ENCODE results near the gene FOXN3. TPM values are rescaled to one million over a fixed set of nuclear protein-coding genes. Genes with fewer than 3 reads are reported as not detected.

The FOXN3 gene
- polyA plus RNA-seq, 4 donors = 30.0 to 55.8 (median 33.2) TPM

GRCh38 chr14:89432226-89432625 lies 15.2 kb upstream of the FOXN3 start:
- no peak for DNase-seq (ENCODE audit: low read depth in 4 of 4, low spot score in 3 of 4)

DNA sequence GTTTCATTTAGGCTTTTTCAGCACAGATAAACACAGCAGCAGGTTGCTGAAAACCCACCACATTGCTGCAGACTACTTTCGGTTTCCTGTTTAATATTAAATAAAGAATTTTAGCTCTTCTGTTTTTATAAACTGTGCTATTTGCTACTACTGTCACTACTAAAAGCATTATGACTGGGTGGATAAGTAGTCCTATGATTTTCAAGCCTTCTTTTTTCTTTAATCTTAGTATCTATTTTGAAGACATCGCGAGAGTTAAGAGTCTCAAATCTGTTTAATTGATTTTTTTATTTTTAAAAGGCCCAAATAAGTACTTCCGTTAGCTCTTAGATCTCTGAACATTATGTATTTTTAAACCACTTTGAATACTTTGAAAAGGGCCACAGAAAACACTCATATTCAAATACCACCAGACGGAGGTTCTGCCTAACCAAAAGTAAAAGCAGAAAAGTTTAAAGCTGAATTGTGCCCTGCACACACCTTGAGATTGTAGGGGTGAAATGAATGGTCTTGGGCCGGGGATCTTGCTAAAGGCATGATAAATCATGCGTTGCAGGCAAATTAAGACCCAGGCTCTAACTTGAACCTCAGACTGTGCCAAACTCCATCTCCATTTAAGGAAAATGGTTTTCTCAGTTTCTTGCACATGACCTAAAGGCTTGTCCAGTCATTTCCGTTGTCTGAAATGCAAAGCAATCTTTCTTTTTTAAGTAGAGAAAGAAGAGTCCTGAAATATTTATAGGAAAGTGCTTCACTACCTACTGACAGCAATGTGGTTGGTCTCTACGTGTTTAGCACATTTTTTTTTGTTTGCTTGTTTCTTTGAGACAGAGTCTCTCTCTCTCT lies 13.6 kb upstream of the FOXN3 start:
- no peak for DNase-seq (ENCODE audit: low read depth in 4 of 4, low spot score in 3 of 4)

DNA sequence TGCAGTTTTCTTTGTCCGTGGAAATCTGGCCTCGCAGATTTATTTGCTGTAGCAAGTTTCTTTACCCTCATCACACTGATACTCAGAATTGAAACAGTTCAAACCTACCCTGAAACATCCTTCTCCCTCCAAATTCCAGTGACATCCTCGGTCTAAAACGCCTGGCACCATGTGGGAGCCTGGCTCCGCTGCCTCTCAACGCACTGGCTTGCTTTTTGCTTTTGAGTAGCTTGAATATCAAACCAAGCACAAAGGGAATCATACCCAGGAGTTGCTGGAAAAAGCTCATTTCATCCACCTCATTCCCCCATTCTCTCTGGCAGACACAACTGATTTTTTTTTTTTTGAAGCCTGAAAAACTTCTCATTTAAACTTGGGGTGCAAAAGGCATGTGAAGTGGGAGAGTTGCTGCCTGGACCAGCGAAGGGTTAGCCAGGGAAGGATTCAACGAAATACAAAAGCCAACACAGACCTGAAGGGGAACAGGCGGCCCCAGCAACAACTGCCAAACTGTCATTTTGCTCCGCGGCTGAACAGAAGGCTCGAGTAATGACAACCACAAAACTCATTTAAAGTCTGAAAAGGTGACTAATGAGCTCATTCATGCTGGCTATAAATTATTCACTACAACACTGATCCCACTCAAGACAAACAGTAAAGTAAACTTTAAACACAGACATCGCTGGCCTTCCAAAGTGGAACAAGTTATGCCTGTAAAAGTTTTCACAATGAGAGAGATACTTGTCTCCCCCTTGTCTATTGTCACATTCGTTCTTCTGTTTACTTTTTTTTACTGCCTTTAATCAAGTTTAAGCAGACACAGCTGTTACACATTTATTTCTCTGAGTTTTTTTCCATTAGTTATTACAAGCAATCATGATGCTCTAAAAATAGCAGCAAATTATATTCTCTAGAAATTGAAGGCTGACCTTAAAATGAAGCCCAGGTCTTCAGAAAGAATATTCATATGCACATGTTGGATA lies 12.5 kb upstream of the FOXN3 start:
- no peak for DNase-seq (ENCODE audit: low read depth in 4 of 4, low spot score in 3 of 4)

GRCh38 chr14:89428546-89429198 lies 11.6 kb upstream of the FOXN3 start:
- no peak for DNase-seq (ENCODE audit: low read depth in 4 of 4, low spot score in 3 of 4)

DNA sequence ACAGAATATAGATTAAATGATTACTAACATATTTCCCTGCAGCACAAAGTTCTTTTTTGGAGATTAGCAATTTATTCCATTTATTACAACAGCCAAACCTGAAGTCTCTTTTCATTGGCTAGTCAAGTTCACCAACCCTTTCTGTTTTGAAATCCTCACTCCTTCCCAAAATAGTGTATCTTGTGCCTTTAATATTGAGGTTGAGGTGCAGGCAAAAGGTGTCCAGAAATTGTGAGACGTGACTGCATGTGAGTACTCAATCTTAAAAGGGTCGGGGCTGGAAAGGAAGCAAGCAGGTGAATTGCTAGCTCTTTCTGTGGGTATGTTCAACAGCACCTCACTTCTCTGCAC lies 11.1 kb upstream of the FOXN3 start:
- DNase-seq (ENCODE audit: low read depth in 4 of 4, low spot score in 3 of 4) = no peak

GRCh38 chr14:89427426-89428172 lies 10.6 kb upstream of the FOXN3 start:
- DNase-seq (ENCODE audit: low read depth in 4 of 4, low spot score in 3 of 4) = no peak

- DNase-seq (ENCODE audit: low read depth in 4 of 4, low spot score in 3 of 4) = no peak
Measured at GRCh38 chr14:89425931-89426330, 8.9 kb upstream of the FOXN3 start.

DNA sequence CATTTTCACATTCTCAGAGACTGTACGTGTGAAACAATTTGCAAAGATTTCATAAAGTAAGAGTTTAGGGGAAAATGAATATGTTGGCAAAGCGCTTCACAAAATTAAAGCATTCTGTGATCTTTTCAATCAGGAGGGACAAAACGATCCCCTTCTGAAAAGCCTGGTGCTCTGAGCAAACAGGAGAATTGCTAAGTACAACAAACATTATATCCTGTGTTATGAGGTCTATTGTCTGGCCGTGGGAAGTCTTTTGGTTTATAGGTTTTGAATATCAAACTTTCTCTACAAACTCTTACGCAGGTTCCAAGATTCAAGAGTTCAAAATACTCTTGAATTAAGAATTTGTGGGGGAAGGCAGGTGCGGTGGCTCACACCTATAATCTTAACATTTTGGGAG lies 7.2 kb upstream of the FOXN3 start:
- no peak for DNase-seq (ENCODE audit: low read depth in 4 of 4, low spot score in 3 of 4)

DNA sequence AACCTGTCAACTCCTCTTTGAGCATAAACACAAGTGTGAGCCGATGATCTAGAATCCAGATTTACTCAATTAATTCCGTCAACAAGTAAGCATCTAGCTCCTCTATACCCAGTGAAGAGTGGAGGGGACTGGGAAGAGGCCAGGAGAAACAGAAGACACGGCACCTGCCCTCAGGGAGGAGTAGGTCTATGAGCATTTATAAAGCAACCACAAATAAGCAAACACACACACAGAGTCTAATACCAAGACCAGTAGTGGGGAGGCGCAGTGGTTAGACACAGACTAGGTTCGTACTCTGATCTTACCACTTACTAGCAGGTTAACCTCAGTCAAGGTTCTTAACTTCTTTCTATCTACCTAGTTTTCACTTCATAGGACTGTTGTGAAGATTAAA lies 5.9 kb upstream of the FOXN3 start:
- DNase-seq (ENCODE audit: low read depth in 4 of 4, low spot score in 3 of 4) = no peak

- no peak for DNase-seq (ENCODE audit: low read depth in 4 of 4, low spot score in 3 of 4)
Measured at GRCh38 chr14:89422181-89422951, 5.3 kb upstream of the FOXN3 start.

DNA sequence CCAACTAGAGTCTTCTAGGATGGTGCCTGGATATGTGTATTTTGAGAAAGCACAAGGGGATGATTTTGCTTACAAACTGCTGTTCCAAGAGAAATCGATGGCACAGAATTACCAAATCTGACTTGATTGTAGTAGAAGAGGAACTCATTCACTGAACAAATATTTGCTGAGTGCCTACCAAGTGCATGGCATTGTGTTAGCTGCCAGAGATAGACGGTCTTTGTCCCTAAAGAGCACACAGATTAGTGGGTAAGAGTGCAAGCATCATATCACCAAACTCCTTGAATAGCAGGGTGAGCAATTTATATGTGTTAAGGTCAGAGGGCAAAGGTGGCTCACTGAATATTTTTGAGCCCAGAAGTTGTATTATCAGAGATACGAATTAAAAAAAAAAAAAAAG lies 3.5 kb upstream of the FOXN3 start:
- no peak for DNase-seq (ENCODE audit: low read depth in 4 of 4, low spot score in 3 of 4)

GRCh38 chr14:89419973-89420482 lies 3.0 kb upstream of the FOXN3 start:
- no peak for DNase-seq (ENCODE audit: low read depth in 4 of 4, low spot score in 3 of 4)

- DNase-seq (ENCODE audit: low read depth in 4 of 4, low spot score in 3 of 4) = no peak
Measured at GRCh38 chr14:89418976-89419375, 1.9 kb upstream of the FOXN3 start.

DNA sequence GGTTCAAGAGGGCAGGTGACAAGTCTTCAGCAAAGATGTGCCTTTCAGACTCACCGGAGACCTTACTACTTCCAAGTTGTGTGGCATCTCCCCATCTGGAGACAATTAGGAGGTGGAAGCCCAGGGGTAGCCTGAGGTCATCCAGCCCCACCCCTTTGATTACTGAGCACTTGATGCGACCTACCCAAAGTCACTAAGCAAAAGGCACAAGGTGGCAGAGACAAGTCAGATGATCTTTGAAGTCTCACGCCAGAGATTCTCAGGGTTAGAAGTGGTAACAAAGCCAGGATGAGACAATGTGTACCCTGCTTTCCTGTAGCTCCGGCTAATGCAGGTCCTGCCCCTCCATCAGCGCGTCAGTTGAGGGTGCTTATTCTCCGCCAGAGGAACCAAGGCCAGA lies 1.4 kb upstream of the FOXN3 start:
- DNase-seq (ENCODE audit: low read depth in 4 of 4, low spot score in 3 of 4) = no peak

- no peak for DNase-seq (ENCODE audit: low read depth in 4 of 4, low spot score in 3 of 4)
Measured at GRCh38 chr14:89417465-89418225, 612 bp upstream of the FOXN3 start.

DNA sequence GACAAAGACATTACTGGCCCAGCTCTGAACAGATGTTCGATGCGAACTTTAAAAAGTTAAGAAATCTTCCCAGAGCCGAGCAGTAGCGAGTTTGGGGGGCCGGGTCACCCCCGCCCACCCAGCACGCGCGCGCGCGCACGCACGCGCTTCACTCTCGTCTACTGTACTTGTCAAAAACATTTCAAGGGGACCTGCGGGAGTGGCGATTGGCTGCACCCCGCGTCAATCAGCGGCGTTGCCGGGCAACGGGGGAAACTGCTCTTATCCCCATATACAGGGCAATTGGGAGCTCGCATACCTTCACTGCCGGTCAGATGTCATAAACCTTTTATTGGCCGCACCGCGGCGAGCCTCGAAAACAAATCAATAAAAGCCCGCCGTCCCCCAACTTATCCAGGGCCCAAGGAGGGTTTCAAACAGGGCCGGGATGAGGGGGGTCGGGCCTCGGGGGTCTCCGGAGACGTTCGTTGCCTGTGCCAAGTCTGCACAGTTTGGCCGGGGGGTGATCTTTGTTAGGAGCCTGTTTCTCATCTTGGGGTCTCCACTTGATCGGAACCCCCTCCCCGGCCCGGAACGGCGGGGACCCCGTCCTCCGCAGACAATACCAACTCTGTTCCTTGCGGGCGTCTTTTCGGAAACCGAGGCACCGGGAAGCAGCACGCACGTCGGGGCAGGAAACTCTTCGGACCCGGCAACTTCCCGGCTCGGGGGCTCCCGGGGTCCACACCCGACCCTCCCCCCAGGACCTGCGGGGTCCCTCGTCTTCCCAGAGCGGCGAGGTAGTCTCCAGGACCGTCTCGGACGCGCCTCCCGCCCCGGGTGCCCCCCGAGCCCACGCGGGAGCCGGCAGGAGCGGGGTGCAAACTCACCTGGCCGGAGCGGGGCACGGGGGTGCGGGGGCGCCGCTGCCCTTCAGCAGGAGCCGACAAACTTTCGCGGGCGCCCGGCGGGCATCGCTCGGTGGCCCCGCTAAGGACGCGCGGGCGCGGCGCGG lies 734 bp downstream of the FOXN3 start:
- peak; percentile 94 to 95 (median 94) for DNase-seq (ENCODE audit: low read depth in 4 of 4, low spot score in 3 of 4)

GRCh38 chr14:89415159-89415558 lies 1.9 kb downstream of the FOXN3 start:
- no peak for DNase-seq (ENCODE audit: low read depth in 4 of 4, low spot score in 3 of 4)

GRCh38 chr14:89411976-89412375 lies 5.1 kb downstream of the FOXN3 start:
- no peak for DNase-seq (ENCODE audit: low read depth in 4 of 4, low spot score in 3 of 4)

Measured in left renal pelvis (tissue), 4 donors.